GM18499 (cell line): ENCODE results near the gene ENG.
"Not testable (repeated sequence)": the region's sequence is repeated elsewhere in the genome, so short reads cannot be mapped to it uniquely, and the experiment has no call there.

ENCODE experiments used
- ATAC-seq: cut with Tn5 transposase; IDR thresholded peaks from one replicate; pipeline ENCODE4 v1.9.1; 2021; ENCODE audit warnings: moderate number of reproducible peaks; ENCODE audit not compliant: insufficient read depth, unreplicated experiment

Gene ENG

GRCh38 chr9:127854184-127854806, at the start of gene ENG:
Gene ENG, minus strand, starts transcription at chr9:127854658. Its CDS starts 303 bp downstream, at chr9:127854355.
- no peak for ATAC-seq

- no peak for ATAC-seq
Observed at GRCh38 chr9:127903557-127904475, 49.4 kb upstream of the ENG start.

GRCh38 chr9:127899128-127899943, 44.9 kb upstream of the ENG start, which contains the start of gene ST6GALNAC6:
Gene ST6GALNAC6, minus strand, starts transcription at chr9:127899603. Its CDS starts 1,622 bp downstream, at chr9:127897981.
- ATAC-seq = no peak

GRCh38 chr9:127898433-127899127, 44.1 kb upstream of the ENG start:
- no peak for ATAC-seq

- no peak for ATAC-seq
Observed at GRCh38 chr9:127897193-127897692, 42.8 kb upstream of the ENG start.

GRCh38 chr9:127896395-127897192, 42.1 kb upstream of the ENG start:
- ATAC-seq = no peak

GRCh38 chr9:127895811-127896210, 41.4 kb upstream of the ENG start:
- no peak for ATAC-seq

GRCh38 chr9:127893392-127893791, 38.9 kb upstream of the ENG start:
- no peak for ATAC-seq

- no peak for ATAC-seq
Observed at GRCh38 chr9:127892831-127893230, 38.4 kb upstream of the ENG start.

GRCh38 chr9:127890053-127890452, 35.6 kb upstream of the ENG start:
- no peak for ATAC-seq

- no peak for ATAC-seq
Observed at GRCh38 chr9:127887792-127888191, 33.3 kb upstream of the ENG start.

- ATAC-seq = no peak
Observed at GRCh38 chr9:127886401-127886972, 32.0 kb upstream of the ENG start.

GRCh38 chr9:127885508-127886281, 31.2 kb upstream of the ENG start:
- no peak for ATAC-seq

- ATAC-seq = no peak
Observed at GRCh38 chr9:127884976-127885490, 30.6 kb upstream of the ENG start.

- ATAC-seq = no peak
Observed at GRCh38 chr9:127884427-127884911, 30.0 kb upstream of the ENG start.

GRCh38 chr9:127883959-127884358, 29.5 kb upstream of the ENG start:
- ATAC-seq = no peak

GRCh38 chr9:127881715-127882114, 27.3 kb upstream of the ENG start:
- ATAC-seq = not testable (repeated sequence)

GRCh38 chr9:127880143-127880542, 25.7 kb upstream of the ENG start:
- no peak for ATAC-seq
